Hematopoietic multipotent progenitor cell treated with erythropoietin and hydrocortisone succinate and interleukin-3 and kit ligand, for 4 days (in vitro differentiated cells): ENCODE data around the gene ARSH.
"Not testable (repeated sequence)": the region's sequence is repeated elsewhere in the genome, so short reads cannot be mapped to it uniquely, and the experiment has no call there.

ENCODE experiments used
- DNase-seq: peaks from one replicate; pipeline ENCODE4 v3.0.0-alpha.2; 2015

ARSH gene

DNA sequence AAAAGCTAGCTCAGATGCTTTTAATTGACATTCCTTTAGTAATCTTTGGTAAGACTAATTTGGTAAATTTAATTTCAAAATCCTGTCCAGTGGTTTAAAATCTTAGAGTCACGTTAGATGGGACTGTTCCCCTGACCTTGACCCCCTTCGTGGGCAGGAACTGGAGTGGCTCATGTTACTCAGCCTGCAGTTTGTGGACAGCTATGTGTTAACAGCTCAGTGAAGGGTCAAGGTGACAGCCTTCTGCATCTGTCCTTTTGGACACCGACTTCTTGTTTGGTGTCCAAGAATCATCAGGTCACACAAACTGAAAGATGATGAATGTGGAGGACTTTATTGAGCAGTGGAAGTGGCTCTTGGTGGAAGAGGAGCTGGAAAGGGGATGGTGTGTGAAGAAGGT, 37.9 kb downstream of the ARSH start:
- no peak for DNase-seq

GRCh38 chrX:3044671-3045070, 38.3 kb downstream of the ARSH start:
- DNase-seq = no peak

- DNase-seq = peak; percentile 8
These were observed 40.2 kb downstream of the ARSH start for GRCh38 chrX:3046253-3047240.

GRCh38 chrX:3050523-3051175, 44.3 kb downstream of the ARSH start:
- not testable (repeated sequence) for DNase-seq

DNA sequence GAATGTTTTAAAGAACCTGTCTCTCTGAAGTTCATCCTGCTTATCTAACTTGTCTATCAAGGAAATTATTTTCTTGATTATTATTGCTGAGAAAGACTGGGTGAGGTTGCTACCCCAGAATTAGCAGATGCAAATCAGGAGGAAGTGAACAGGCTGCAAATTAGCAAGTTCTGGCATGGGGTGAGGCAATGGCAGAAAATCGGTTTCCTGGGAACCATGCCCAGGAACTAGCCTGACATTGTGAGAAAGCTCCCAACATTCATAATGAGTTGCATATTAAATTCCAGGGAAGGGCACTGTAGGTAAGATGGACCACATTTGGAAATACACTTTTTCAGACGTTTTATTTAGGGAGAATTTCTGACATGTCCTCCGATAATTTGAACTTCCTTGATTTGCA, 46.5 kb downstream of the ARSH start:
- DNase-seq = no peak

DNA sequence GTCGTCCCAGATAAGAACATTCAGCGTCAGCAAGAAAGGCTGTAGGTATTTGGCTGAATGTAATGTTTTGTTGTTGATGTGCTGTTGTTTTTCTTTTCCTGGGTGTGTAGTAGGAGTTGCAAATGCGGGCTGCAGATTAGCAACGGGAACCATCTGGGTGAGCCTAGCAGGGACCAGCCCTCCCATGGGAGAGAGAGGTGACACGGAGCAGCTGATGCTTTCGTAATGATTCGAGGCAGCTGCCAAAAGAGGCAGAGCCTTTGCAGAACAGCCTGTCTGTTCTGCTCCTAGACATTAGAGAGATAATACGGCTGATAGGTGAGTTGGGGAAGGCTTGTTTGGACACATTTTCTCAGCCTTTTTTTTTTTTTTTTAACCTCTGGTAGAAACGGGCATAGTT, 60.2 kb downstream of the ARSH start:
- DNase-seq = no peak

- no peak for DNase-seq
These were observed 69.6 kb downstream of the ARSH start for GRCh38 chrX:3075959-3076358.

GRCh38 chrX:3076416-3076991, 70.2 kb downstream of the ARSH start:
- no peak for DNase-seq
